ENCODE measurements around the gene DDX41. TPM values are rescaled to one million over a fixed set of nuclear protein-coding genes. Genes with fewer than 3 reads are reported as not detected.

Gene DDX41
- polyA plus RNA-seq, 1 donor = 94.7 TPM

DNA sequence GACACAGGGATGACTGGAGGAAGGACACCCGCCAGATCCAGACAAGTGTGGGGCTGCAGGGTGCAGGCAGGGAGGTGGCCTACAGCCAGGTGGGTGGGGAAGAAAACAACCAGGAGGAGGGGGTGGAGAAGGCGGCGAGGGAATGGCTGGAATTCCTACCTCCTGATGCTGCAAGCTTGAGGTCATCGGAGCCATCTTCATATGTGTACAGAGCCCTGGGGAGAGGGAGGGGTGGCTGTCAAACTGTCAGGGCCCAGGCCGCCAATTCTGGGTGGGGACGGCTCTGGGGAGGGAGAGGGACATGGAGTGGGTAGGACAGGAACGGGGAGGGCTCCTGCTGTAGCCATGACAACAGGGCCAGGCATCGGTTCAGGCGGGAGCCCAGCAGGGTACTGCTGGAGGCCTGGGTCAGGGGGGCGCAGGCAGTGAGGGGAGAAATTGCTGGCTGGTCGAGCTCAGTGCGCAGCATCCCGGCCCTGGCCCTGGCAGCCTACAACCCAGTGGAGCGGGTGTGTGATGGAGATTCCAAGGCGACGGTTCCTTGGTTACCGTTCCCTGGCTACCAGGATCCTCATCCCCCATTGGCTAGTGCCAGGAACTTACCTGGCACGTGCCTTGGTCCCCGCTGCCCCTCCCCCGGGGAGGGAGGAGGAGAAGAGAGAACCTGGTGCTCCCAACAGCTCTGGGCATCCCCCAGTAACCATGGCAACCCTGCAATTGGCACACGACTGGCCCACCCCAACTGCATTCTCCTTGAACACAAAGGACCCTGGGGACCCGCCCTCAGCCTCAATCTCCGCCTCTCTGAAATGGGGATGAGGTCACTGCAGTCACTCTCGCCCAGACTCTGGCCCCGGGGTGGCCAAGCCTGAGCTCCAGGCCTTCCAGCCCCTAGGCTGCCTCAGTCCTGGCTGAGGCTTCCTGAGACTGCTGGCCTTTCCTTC is 47.8 kb downstream of the DDX41 start:
- DNase-seq = no peak

DNA sequence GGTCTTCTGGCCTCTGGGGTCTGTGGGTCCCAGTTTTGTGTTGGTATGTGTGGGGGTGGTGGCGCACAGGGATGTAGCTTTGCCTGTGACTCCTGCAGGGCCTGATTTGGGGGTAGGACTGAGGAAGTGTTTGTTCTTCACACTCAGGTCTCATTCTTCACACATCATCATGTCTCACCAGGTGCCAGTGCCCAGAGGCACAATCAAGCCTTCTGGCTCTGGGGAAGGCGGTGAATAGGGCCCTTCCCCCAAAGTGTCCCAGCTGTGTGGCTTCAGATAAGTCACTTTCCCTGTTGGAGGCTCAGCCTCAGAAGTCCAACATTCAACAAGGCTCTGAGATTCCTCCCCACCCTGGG is 48.5 kb downstream of the DDX41 start:
- no peak for DNase-seq

DNA sequence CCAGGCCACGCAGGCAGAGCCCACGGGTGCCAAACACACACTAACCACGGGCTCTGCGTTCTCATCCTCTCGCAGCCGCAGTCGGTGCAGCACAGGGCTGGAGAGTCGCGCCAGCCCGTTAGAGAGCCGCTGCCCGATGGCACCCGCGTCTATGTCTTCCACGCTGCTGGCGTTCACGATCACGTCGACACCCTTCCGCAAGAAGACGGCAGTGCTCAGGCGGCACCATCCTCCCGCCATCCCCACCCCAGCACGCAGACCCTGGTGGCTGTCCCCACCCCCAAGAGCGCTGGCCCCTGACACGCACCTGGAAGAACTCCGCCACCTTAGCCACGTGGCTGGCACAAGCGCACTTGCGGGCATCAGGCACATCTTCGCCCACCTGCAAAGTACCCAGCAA is 49.3 kb downstream of the DDX41 start:
- DNase-seq = no peak

DNA sequence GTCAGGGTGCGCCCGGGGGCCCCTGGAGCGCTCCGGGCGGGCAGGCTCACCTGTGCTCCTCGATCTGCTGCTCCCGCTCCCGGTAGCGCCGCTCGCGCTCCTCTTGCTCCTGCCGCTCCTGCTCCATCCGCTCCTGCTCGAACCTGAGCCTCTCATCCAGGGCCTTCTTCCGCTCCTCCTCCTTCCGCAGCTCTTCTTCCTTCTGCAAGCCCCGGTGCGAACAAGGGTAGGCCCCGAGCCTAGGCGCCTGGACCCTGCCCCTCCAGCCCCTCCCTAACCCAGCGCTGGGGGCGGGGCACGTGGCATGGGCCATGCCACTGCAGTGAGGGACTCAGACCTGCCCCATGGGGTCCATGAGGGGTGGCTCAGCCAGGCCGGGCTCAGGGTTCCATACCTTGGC is 49.9 kb downstream of the DDX41 start:
- no peak for DNase-seq

DNA sequence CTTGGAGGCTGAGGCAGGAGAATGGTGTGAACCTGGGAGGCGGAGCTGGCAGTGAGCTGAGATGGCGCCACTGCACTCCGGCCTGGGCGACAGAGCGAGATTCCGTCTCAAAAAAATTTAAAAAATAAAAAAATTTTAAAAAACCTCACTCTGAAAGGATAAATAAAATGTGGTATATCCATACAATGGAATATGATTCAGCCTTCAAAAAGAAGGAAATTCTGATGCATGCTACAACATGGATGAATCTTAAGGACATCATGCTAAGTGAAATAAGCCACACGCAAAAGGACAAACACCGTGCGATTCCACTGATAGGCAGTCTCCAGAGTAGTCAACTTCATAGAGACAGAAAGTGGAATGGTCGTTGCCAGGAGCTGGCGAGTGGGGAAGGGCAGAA is 51.7 kb downstream of the DDX41 start:
- no peak for DNase-seq

DNA sequence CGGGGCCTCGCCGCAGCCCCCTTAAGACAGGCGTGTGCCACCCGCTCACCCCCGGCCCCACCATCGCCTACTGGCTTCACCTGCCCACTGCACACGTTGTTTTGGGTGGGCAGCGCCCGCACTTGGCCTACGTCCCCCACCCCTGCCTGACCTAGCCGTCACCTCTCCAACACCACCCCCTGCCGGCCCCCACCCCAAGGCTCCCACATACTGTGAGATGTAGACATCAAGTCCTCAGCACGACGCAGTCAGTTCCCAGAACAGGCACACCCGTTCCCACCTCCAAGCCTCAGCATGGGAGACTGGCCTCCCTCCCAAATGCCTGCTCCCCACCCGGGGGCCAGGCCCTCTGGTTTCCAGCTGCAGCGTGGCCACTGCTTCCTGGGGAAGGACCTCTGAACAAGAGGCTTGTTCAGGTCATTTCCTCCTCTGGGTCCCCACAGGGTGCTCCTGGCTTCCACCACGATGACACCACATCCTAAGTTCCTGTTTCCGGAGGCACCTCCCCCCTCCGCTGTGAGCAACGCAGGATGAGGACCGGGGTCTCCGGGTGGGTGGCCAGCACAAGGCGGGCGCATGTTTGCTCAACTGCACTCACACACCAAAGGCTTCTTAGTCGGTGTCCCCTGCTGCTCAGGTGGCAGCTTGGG is 54.6 kb downstream of the DDX41 start:
- no peak for DNase-seq

Other genes with a start within 250 kb of the DDX41 start
- 23.7 TPM for gene RAB24, start 213.2 kb downstream of the DDX41 start, polyA plus RNA-seq (ENCODE audit: insufficient read length)
- gene PRELID1, start 213.2 kb downstream of the DDX41 start, polyA plus RNA-seq (ENCODE audit: insufficient read length) = 85.3 TPM
- 16.7 TPM for gene MXD3, start 205.1 kb downstream of the DDX41 start, polyA plus RNA-seq (ENCODE audit: insufficient read length)
- gene LMAN2, start 165.3 kb downstream of the DDX41 start, polyA plus RNA-seq (ENCODE audit: insufficient read length) = 118 TPM
- 11.1 TPM for gene RGS14, start 159.0 kb downstream of the DDX41 start, polyA plus RNA-seq (ENCODE audit: insufficient read length)
- gene SLC34A1, start 132.5 kb downstream of the DDX41 start, polyA plus RNA-seq (ENCODE audit: insufficient read length) = 200 TPM
- 2.0 TPM for gene PFN3, start 116.3 kb downstream of the DDX41 start, polyA plus RNA-seq (ENCODE audit: insufficient read length)
- gene F12, start 107.4 kb downstream of the DDX41 start, polyA plus RNA-seq (ENCODE audit: insufficient read length) = 14.6 TPM
- 24.2 TPM for gene GRK6, start 90.3 kb downstream of the DDX41 start, polyA plus RNA-seq (ENCODE audit: insufficient read length)
- 1.0 TPM for gene PRR7, start 70.1 kb downstream of the DDX41 start, polyA plus RNA-seq (ENCODE audit: insufficient read length)
- gene DBN1, start 43.3 kb downstream of the DDX41 start, polyA plus RNA-seq (ENCODE audit: insufficient read length) = 175 TPM
- 107 TPM for gene PDLIM7, start 19.4 kb downstream of the DDX41 start, polyA plus RNA-seq (ENCODE audit: insufficient read length)
- gene DOK3, start 7.1 kb downstream of the DDX41 start, polyA plus RNA-seq (ENCODE audit: insufficient read length) = 5.3 TPM
- 93.8 TPM for gene FAM193B, start 37.6 kb upstream of the DDX41 start, polyA plus RNA-seq (ENCODE audit: insufficient read length)
- 139 TPM for gene TMED9, start 75.2 kb upstream of the DDX41 start, polyA plus RNA-seq (ENCODE audit: insufficient read length)
- gene B4GALT7, start 83.2 kb upstream of the DDX41 start, polyA plus RNA-seq (ENCODE audit: insufficient read length) = 19.1 TPM